PC-9 (cell line): ENCODE results near the gene TAGAP.

Experiments used
- CTCF ChIP-seq: fragments of 200-600 bp; sonication (generic); conservative IDR thresholded peaks from 2 replicates; pipeline ENCODE4 v1.6.1; 2017; ENCODE audit warnings: mixed run types, antibody characterized with exemption, mild to moderate bottlenecking, moderate library complexity
- EZH2 ChIP-seq: fragments of 200-600 bp; sonication (generic); IDR thresholded peaks from 2 replicates; pipeline ENCODE4 v1.8.0; 2017; ENCODE audit warnings: antibody characterized with exemption, low read depth

GRCh38 chr6:159085396-159085895, 40.7 kb upstream of the TAGAP start:
- TF ChIP-seq CTCF (no peak), EZH2 (no peak)
